Activated CD8-positive, alpha-beta memory T cell treated with anti-CD3 and anti-CD28 coated beads, Interleukin-2, amount 10 ng/mL, durations not matched to agents 7 days and 5 days (primary cell): ENCODE measurements around the gene CCDC86. TPM values are rescaled to one million over a fixed set of nuclear protein-coding genes. Genes with fewer than 3 reads are reported as not detected.
"Not testable (repeated sequence)": the region's sequence is repeated elsewhere in the genome, so short reads cannot be mapped to it uniquely, and the experiment has no call there.

Source experiments
- ATAC-seq: fragments of 150-1000 bp; cut with Tn5 transposase; one replicate; pipeline ENCODE4 v1.10.0; 2021; ENCODE audit warnings: moderate library complexity
- CTCF ChIA-PET: fragments of 350-600 bp; sonication (Branson Sonifier 250); formaldehyde crosslinking; loops from one replicate; lab custom pipeline; 2021; ENCODE audit warnings: antibody characterized with exemption; lab: Charles Lee
- DNase-seq: peaks from one replicate; pipeline ENCODE4 v3.0.0-alpha.2; 2020
- H3K27ac Mint-ChIP-seq: one replicate; pipeline ENCODE4 v1.8.0; 2021; ENCODE audit warnings: mild to moderate bottlenecking, mixed read lengths
- H3K27me3 Mint-ChIP-seq: one replicate; pipeline ENCODE4 v1.8.0; 2021; ENCODE audit warnings: mixed read lengths
- H3K36me3 Mint-ChIP-seq: one replicate; pipeline ENCODE4 v1.8.0; 2021; ENCODE audit warnings: mild to moderate bottlenecking, mixed read lengths
- H3K4me1 Mint-ChIP-seq: one replicate; pipeline ENCODE4 v1.8.0; 2021; ENCODE audit warnings: mixed read lengths
- H3K4me3 Mint-ChIP-seq: one replicate; pipeline ENCODE4 v1.8.0; 2021; ENCODE audit warnings: mild to moderate bottlenecking, moderate library complexity, mixed read lengths
- H3K9me3 Mint-ChIP-seq: one replicate; pipeline ENCODE4 v1.8.0; 2022; ENCODE audit warnings: low read depth, mixed read lengths
- total RNA-seq, 2 experiments: library from RNA; stranded (reverse); gene quantifications; one replicate each; pipeline ENCODE4 v1.2.3, GENCODE V29; 2021

The CCDC86 gene
- total RNA-seq, 2 experiments from 2014 or later, result 26.5 to 40.8 TPM

- Mint-ChIP-seq H3K9me3 (peaks cover 5% of the 10 kb centered on the region), H3K4me1 (no peaks in the 10 kb centered on the region), H3K36me3 (peaks cover 3% of the 10 kb centered on the region), H3K4me3 (no peak overlapping the region), H3K27me3 (peaks cover 7% of the 10 kb centered on the region), H3K27ac (no peak overlapping the region)
- no peak for DNase-seq
- no peak for ATAC-seq
- CTCF ChIA-PET, result interaction anchor here (0.5 to 1.0 kb wide), 2 partner anchors 17 to 1116 kb away, joined by 3 to 4 read pairs; no protein-coding TSS in a partner anchor
Measured at GRCh38 chr11:60814112-60814511, 27.8 kb upstream of the CCDC86 start.

- Mint-ChIP-seq H3K9me3 (peaks cover 5% of the 10 kb centered on the region), H3K27ac (no peak overlapping the region), H3K36me3 (peaks cover 3% of the 10 kb centered on the region), H3K4me3 (no peak overlapping the region), H3K27me3 (peaks cover 20% of the 10 kb centered on the region), H3K4me1 (no peaks in the 10 kb centered on the region)
- DNase-seq (no peak), ATAC-seq (no peak)
- CTCF ChIA-PET, result no interaction called here
Measured at GRCh38 chr11:60816590-60817157, 25.2 kb upstream of the CCDC86 start.

GRCh38 chr11:60818057-60818456 is 23.9 kb upstream of the CCDC86 start:
- ATAC-seq (no peak), DNase-seq (no peak)
- Mint-ChIP-seq H3K27ac (no peak overlapping the region), H3K4me1 (no peaks in the 10 kb centered on the region), H3K4me3 (no peak overlapping the region), H3K9me3 (peaks cover 5% of the 10 kb centered on the region), H3K36me3 (peaks cover 3% of the 10 kb centered on the region), H3K27me3 (peaks cover 20% of the 10 kb centered on the region)
- CTCF ChIA-PET, result no interaction called here

- ATAC-seq, result no peak
- peaks cover 19% of the 10 kb centered on the region for H3K27me3 Mint-ChIP-seq
- no peaks in the 10 kb centered on the region for H3K9me3 Mint-ChIP-seq
- CTCF ChIA-PET, result interaction anchor here (1.2 to 2.7 kb wide), 3 partner anchors 9 to 366 kb away, joined by 3 to 15 read pairs (median 5); no protein-coding TSS in a partner anchor
- no peaks in the 10 kb centered on the region for H3K4me1 Mint-ChIP-seq
- no peak overlapping the region for H3K4me3 Mint-ChIP-seq
- no peaks in the 10 kb centered on the region for H3K36me3 Mint-ChIP-seq
- no peak overlapping the region for H3K27ac Mint-ChIP-seq
- DNase-seq, result no peak
Measured at GRCh38 chr11:60821827-60822599, 19.9 kb upstream of the CCDC86 start.

- CTCF ChIA-PET, result interaction anchor here (1.7 to 16.3 kb wide), 2 partner anchors 65 to 75 kb away, joined by 4 to 426 read pairs; no protein-coding TSS in a partner anchor
- not testable (repeated sequence) for ATAC-seq, DNase-seq, H3K4me3 Mint-ChIP-seq, H3K27ac Mint-ChIP-seq, H3K9me3 Mint-ChIP-seq, H3K36me3 Mint-ChIP-seq, H3K4me1 Mint-ChIP-seq
- peaks cover 18% of the 10 kb centered on the region for H3K27me3 Mint-ChIP-seq
Measured at GRCh38 chr11:60823745-60824306, 18.1 kb upstream of the CCDC86 start.

GRCh38 chr11:60825118-60825517 is 16.8 kb upstream of the CCDC86 start:
- DNase-seq, result no peak
- Mint-ChIP-seq H3K27ac (no peak overlapping the region), H3K36me3 (no peaks in the 10 kb centered on the region), H3K4me3 (no peak overlapping the region), H3K4me1 (no peaks in the 10 kb centered on the region), H3K9me3 (no peaks in the 10 kb centered on the region), H3K27me3 (peaks cover 17% of the 10 kb centered on the region)
- CTCF ChIA-PET, result interaction anchor here (0.6 to 16.3 kb wide), 5 partner anchors 10 to 349 kb away, joined by 3 to 426 read pairs (median 3); no protein-coding TSS in a partner anchor
- ATAC-seq, result no peak

- Mint-ChIP-seq H3K27me3 (peaks cover 14% of the 10 kb centered on the region), H3K36me3 (no peaks in the 10 kb centered on the region), H3K9me3 (no peaks in the 10 kb centered on the region), H3K27ac (no peak overlapping the region), H3K4me1 (no peaks in the 10 kb centered on the region), H3K4me3 (no peak overlapping the region)
- ATAC-seq (no peak), DNase-seq (no peak)
- CTCF ChIA-PET, result interaction anchor here (1.3 to 16.3 kb wide), 3 partner anchors 9 to 74 kb away, joined by 3 to 426 read pairs (median 230); partner anchors contain the start of gene PRPF19
Measured at GRCh38 chr11:60825790-60826189, 16.1 kb upstream of the CCDC86 start.

- H3K27ac Mint-ChIP-seq, result no peak overlapping the region
- ATAC-seq, result peak; percentile 14
- DNase-seq, result no peak
- no peaks in the 10 kb centered on the region for H3K36me3 Mint-ChIP-seq
- no peak overlapping the region for H3K4me3 Mint-ChIP-seq
- CTCF ChIA-PET, result interaction anchor here (0.6 to 16.3 kb wide), 38 partner anchors 9 to 604 kb away, joined by 3 to 426 read pairs (median 4); partner anchors contain the start of genes PRPF19, PTGDR2, TMEM109 and TMEM132A
- no peaks in the 10 kb centered on the region for H3K9me3 Mint-ChIP-seq
- peaks cover 28% of the 10 kb centered on the region for H3K4me1 Mint-ChIP-seq
- peaks cover 20% of the 10 kb centered on the region for H3K27me3 Mint-ChIP-seq
Measured at GRCh38 chr11:60830478-60831142, 11.3 kb upstream of the CCDC86 start.

- Mint-ChIP-seq H3K27me3 (peaks cover 17% of the 10 kb centered on the region), H3K27ac (no peak overlapping the region)
- CTCF ChIA-PET, result interaction anchor here (0.6 to 16.3 kb wide), 39 partner anchors 9 to 604 kb away, joined by 3 to 426 read pairs (median 4); partner anchors contain the start of genes PRPF19, PTGDR2, TMEM109 and TMEM132A
Measured at GRCh38 chr11:60831143-60831500, 10.8 kb upstream of the CCDC86 start.

GRCh38 chr11:60831501-60832079 is 10.3 kb upstream of the CCDC86 start:
- ATAC-seq (no peak), DNase-seq (no peak)
- H3K36me3 Mint-ChIP-seq, result no peaks in the 10 kb centered on the region
- peaks cover 34% of the 10 kb centered on the region for H3K4me1 Mint-ChIP-seq
- peaks cover 17% of the 10 kb centered on the region for H3K27me3 Mint-ChIP-seq
- H3K4me3 Mint-ChIP-seq, result no peak overlapping the region
- no peaks in the 10 kb centered on the region for H3K9me3 Mint-ChIP-seq
- H3K27ac Mint-ChIP-seq, result no peak overlapping the region
- CTCF ChIA-PET, result interaction anchor here (0.7 to 16.3 kb wide), 34 partner anchors 9 to 604 kb away, joined by 3 to 426 read pairs (median 4); partner anchors contain the start of genes PRPF19, PTGDR2, TMEM132A and ZP1

More at GRCh38 chr11:60831143-60831500, 10.8 kb upstream of the CCDC86 start:
- no peaks in the 10 kb centered on the region for H3K36me3 Mint-ChIP-seq
- H3K4me1 Mint-ChIP-seq, result peaks cover 33% of the 10 kb centered on the region
- no peaks in the 10 kb centered on the region for H3K9me3 Mint-ChIP-seq
- ATAC-seq, result peak; percentile 91
- H3K4me3 Mint-ChIP-seq, result no peak overlapping the region
- DNase-seq, result peak; percentile 87

GRCh38 chr11:60834742-60835533 is 7.0 kb upstream of the CCDC86 start:
- Mint-ChIP-seq H3K9me3 (no peaks in the 10 kb centered on the region), H3K4me3 (no peak overlapping the region), H3K36me3 (no peaks in the 10 kb centered on the region), H3K4me1 (peaks cover 47% of the 10 kb centered on the region), H3K27ac (no peak overlapping the region), H3K27me3 (peaks cover 14% of the 10 kb centered on the region)
- ATAC-seq (no peak), DNase-seq (no peak)
- CTCF ChIA-PET, result interaction anchor here (0.8 to 16.3 kb wide), 5 partner anchors 10 to 65 kb away, joined by 3 to 426 read pairs (median 4); partner anchors contain the start of gene PRPF19

GRCh38 chr11:60835534-60835846 is 6.4 kb upstream of the CCDC86 start:
- Mint-ChIP-seq H3K36me3 (no peaks in the 10 kb centered on the region), H3K9me3 (no peaks in the 10 kb centered on the region), H3K4me1 (peaks cover 47% of the 10 kb centered on the region), H3K27me3 (peaks cover 14% of the 10 kb centered on the region), H3K27ac (no peak overlapping the region), H3K4me3 (no peak overlapping the region)
- CTCF ChIA-PET, result interaction anchor here (1.2 to 16.3 kb wide), 4 partner anchors 10 to 65 kb away, joined by 3 to 426 read pairs (median 122); partner anchors contain the start of gene PRPF19
- no peak for DNase-seq
- ATAC-seq, result no peak
